CD1c-positive myeloid dendritic cell (primary cell): ENCODE results near the gene RGS9.
A peak's percentile ranks its signal among the peaks of the same experiment; 100 is the strongest.
"Not testable (repeated sequence)": the region's sequence is repeated elsewhere in the genome, so short reads cannot be mapped to it uniquely, and the experiment has no call there.

Experiments
- DNase-seq: peaks from one replicate; pipeline ENCODE4 v3.0.0-alpha.2; 2016; ENCODE audit errors: extremely low spot score

Gene RGS9

GRCh38 chr17:65156835-65157565 lies 19.8 kb downstream of the RGS9 start:
- no peak for DNase-seq

GRCh38 chr17:65158041-65158440 lies 20.9 kb downstream of the RGS9 start:
- DNase-seq, result no peak

GRCh38 chr17:65158622-65159021 lies 21.5 kb downstream of the RGS9 start:
- no peak for DNase-seq

- no peak for DNase-seq
Measured at GRCh38 chr17:65160516-65160915, 23.3 kb downstream of the RGS9 start.

GRCh38 chr17:65163990-65164495 lies 26.9 kb downstream of the RGS9 start:
- peak; percentile 31 for DNase-seq

GRCh38 chr17:65166787-65167186 lies 29.6 kb downstream of the RGS9 start:
- DNase-seq, result no peak

- no peak for DNase-seq
Measured at GRCh38 chr17:65167566-65167965, 30.4 kb downstream of the RGS9 start.

- DNase-seq, result no peak
Measured at GRCh38 chr17:65169691-65170090, 32.5 kb downstream of the RGS9 start.

- no peak for DNase-seq
Measured at GRCh38 chr17:65170839-65171238, 33.7 kb downstream of the RGS9 start.

GRCh38 chr17:65171752-65172151 lies 34.6 kb downstream of the RGS9 start:
- no peak for DNase-seq

- DNase-seq, result no peak
Measured at GRCh38 chr17:65172496-65173136, 35.4 kb downstream of the RGS9 start.

- DNase-seq, result peak; percentile 51
Measured at GRCh38 chr17:65173284-65173793, 36.2 kb downstream of the RGS9 start.

GRCh38 chr17:65173976-65174683 lies 37.0 kb downstream of the RGS9 start:
- DNase-seq, result no peak

- no peak for DNase-seq
Measured at GRCh38 chr17:65174974-65175373, 37.8 kb downstream of the RGS9 start.

- DNase-seq, result no peak
Measured at GRCh38 chr17:65175952-65176351, 38.8 kb downstream of the RGS9 start.

- no peak for DNase-seq
Measured at GRCh38 chr17:65176646-65177409, 39.7 kb downstream of the RGS9 start.

- no peak for DNase-seq
Measured at GRCh38 chr17:65177901-65178300, 40.7 kb downstream of the RGS9 start.

GRCh38 chr17:65180276-65180675 lies 43.1 kb downstream of the RGS9 start:
- DNase-seq, result not testable (repeated sequence)

- not testable (repeated sequence) for DNase-seq
Measured at GRCh38 chr17:65180752-65181236, 43.6 kb downstream of the RGS9 start.

GRCh38 chr17:65181237-65182061 lies 44.3 kb downstream of the RGS9 start:
- no peak for DNase-seq

- no peak for DNase-seq
Measured at GRCh38 chr17:65182233-65182632, 45.1 kb downstream of the RGS9 start.
